ENCODE data around the gene CCDC24. TPM values are rescaled to one million over a fixed set of nuclear protein-coding genes. Genes with fewer than 3 reads are reported as not detected.

CCDC24 gene
- total and polyA plus RNA-seq, 2 of the 4 experiments (the other 2 are of a cell fraction): 1.4 to 4.6 TPM

GRCh38 chr1:43982241-43982640 lies 9.2 kb upstream of the CCDC24 start:
- DNase-seq: no peak
- H3K56ac ChIP-seq (ENCODE audit: extremely low read depth, insufficient read depth, low read length): no peak overlapping the region
- ChIA-PET CTCF (no interaction called here), POLR2A (ENCODE audit: unreplicated experiment) (no interaction called here)
- H4K5ac ChIP-seq (ENCODE audit: low read depth, low read length): no peak overlapping the region
- H4K8ac ChIP-seq (ENCODE audit: low read depth in 2 of 2, low read length in 2 of 2): no peak overlapping the region
- H3K23ac ChIP-seq (ENCODE audit: low read depth, low read length): no peak overlapping the region
- H3K4ac ChIP-seq (ENCODE audit: low read depth, low read length): no peak overlapping the region
- H4K20me1 ChIP-seq (ENCODE audit: insufficient read depth, low read length): peaks cover 47% of the 10 kb centered on the region
- no peak overlapping the region for H2BK5ac ChIP-seq (ENCODE audit: low read depth, low read length, poor library complexity, severe bottlenecking)
- no peak overlapping the region for H3K18ac ChIP-seq (ENCODE audit: low read depth, low read length)
- H3K4me3 ChIP-seq (ENCODE audit: insufficient read depth, low read depth, low read length): no peak overlapping the region
- no peak overlapping the region for H2AK5ac ChIP-seq (ENCODE audit: low read depth, low read length)
- peak overlapping the region; percentile 61 for H2AFZ ChIP-seq (replicated peaks; ENCODE audit: low read length, poor library complexity)
- no peak overlapping the region for H3K27ac ChIP-seq (ENCODE audit: insufficient read depth, low read length)
- dilution Hi-C loops (cut with HindIII; ENCODE audit: low sequenced_read_pairs, unreplicated experiment): no loop called here
- peaks cover 45% of the 10 kb centered on the region for H3K36me3 ChIP-seq (ENCODE audit: control insufficient read depth, insufficient read depth, low read length)
- in situ Hi-C loops (cut with MboI; ENCODE audit: low sequenced_read_pairs): no loop called here
- H3K9ac ChIP-seq (ENCODE audit: low read depth, low read length): no peak overlapping the region
- H3K4me1 ChIP-seq (ENCODE audit: control insufficient read depth, insufficient read depth, low read length): peaks cover 28% of the 10 kb centered on the region
- intact Hi-C loops (cut with micrococcal nuclease): no loop called here
- BruUV-seq (replicated peaks): no TSS peak
- no peak for ATAC-seq (ENCODE audit: low read depth)
- peaks cover 39% of the 10 kb centered on the region for H3K9me1 ChIP-seq (ENCODE audit: insufficient read depth, low read length)
- no peak overlapping the region for H4K91ac ChIP-seq (ENCODE audit: insufficient read depth, low read depth, low read length)
- H2BK15ac ChIP-seq (ENCODE audit: low read depth, low read length): no peak overlapping the region
- no peak overlapping the region for H3K14ac ChIP-seq (replicated peaks; ENCODE audit: low read depth, low read length)
- no peak overlapping the region for H2BK20ac ChIP-seq (ENCODE audit: low read depth, low read length)
- peak overlapping the region; percentile 57 for H2AK9ac ChIP-seq (replicated peaks; ENCODE audit: low read depth, low read length, poor library complexity)
- peaks cover 37 to 73% of the 10 kb centered on the region in 2 experiments for H3K79me1 ChIP-seq (ENCODE audit: low read depth in 1 of 2, low read length in 2 of 2)
- no peaks in the 10 kb centered on the region for H3K27me3 ChIP-seq (ENCODE audit: control insufficient read depth, insufficient read depth, low read length)
- TF ChIP-seq FOS (IDR thresholded peaks at IDR 0.05; ENCODE audit: low read depth, low read length) (no peak), RFX5 (IDR thresholded peaks at IDR 0.05; ENCODE audit: low read depth, low read length) (no peak)
- TF ChIP-seq, protein P1, sequence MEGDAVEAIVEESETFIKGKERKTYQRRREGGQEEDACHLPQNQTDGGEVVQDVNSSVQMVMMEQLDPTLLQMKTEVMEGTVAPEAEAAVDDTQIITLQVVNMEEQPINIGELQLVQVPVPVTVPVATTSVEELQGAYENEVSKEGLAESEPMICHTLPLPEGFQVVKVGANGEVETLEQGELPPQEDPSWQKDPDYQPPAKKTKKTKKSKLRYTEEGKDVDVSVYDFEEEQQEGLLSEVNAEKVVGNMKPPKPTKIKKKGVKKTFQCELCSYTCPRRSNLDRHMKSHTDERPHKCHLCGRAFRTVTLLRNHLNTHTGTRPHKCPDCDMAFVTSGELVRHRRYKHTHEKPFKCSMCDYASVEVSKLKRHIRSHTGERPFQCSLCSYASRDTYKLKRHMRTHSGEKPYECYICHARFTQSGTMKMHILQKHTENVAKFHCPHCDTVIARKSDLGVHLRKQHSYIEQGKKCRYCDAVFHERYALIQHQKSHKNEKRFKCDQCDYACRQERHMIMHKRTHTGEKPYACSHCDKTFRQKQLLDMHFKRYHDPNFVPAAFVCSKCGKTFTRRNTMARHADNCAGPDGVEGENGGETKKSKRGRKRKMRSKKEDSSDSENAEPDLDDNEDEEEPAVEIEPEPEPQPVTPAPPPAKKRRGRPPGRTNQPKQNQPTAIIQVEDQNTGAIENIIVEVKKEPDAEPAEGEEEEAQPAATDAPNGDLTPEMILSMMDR (conservative IDR thresholded peaks at IDR 0.05; ENCODE audit: low read depth, low read length): no peak
- H2BK120ac ChIP-seq (ENCODE audit: low read depth, low read length): no peak overlapping the region
- 97% methylated on average over 8 of the region's 8 CpGs; no CpG with 5 or more reads in 1 of the 2 experiments for WGBS, 2 experiments (ENCODE audit: extremely low coverage in 2 of 2, insufficient read length in 1 of 2)
- H3K4me2 ChIP-seq (ENCODE audit: low read depth, low read length): no peak overlapping the region
- no peaks in the 10 kb centered on the region for H3K9me3 ChIP-seq (ENCODE audit: control insufficient read depth, insufficient read depth, low read length)
